ENCODE measurements around the gene UBE2H. TPM values are rescaled to one million over a fixed set of nuclear protein-coding genes. Genes with fewer than 3 reads are reported as not detected.
"Not testable (repeated sequence)": the region's sequence is repeated elsewhere in the genome, so short reads cannot be mapped to it uniquely, and the experiment has no call there.

The UBE2H gene
- total RNA-seq, 1 donor from 2014 or later = 114 TPM

DNA sequence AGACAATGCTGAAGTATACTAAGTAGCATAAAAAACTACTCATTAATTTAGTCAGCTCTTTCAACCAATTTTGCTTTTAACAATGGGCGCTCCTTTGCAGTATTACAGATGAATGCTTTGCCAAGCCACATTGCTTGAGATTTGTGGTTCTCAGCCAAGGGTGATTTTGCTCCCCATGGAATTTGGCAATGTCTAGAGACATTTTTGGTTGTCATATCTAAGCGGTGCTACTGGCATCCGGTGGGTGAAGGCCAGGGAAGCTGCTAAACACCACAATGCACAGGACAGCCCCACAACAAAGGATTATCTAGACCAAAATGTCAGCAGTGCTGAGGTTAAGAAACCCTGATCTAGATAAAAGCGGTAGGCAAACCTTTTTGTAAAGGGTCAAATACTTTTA, 112.0 kb downstream of the UBE2H start:
- Histone ChIP-seq H3K79me2 (ENCODE audit: low read depth) (peaks cover 38% of the 10 kb centered on the region), H3K36me3 (no peaks in the 10 kb centered on the region), H3K9ac (no peak overlapping the region), H3K4me3 (no peak overlapping the region), H3F3A (ENCODE audit: low read depth) (peaks cover 46% of the 10 kb centered on the region), H2AFZ (replicated peaks) (no peak overlapping the region), H3K27me3 (no peaks in the 10 kb centered on the region), H3K4me1 (peaks cover 44% of the 10 kb centered on the region), H4K20me1 (ENCODE audit: low read depth) (peaks cover 90% of the 10 kb centered on the region), H3K4me2 (no peak overlapping the region), H3K27ac (no peak overlapping the region), H3K9me3 (ENCODE audit: low read depth) (no peaks in the 10 kb centered on the region)
- Mint-ChIP-seq H3K4me3 (no peak overlapping the region), H3K36me3 (peaks cover 6% of the 10 kb centered on the region), H3K27ac (no peak overlapping the region), H3K9me3 (no peaks in the 10 kb centered on the region), H3K27me3 (ENCODE audit: insufficient read depth, low read depth) (peaks cover 4% of the 10 kb centered on the region), H3K4me1 (peaks cover 19% of the 10 kb centered on the region)
- TF ChIP-seq EZH2phosphoT487 (IDR thresholded peaks at IDR 0.05) (no peak), EZH2 (IDR thresholded peaks at IDR 0.05) (no peak)
- no peak for DNase-seq (ENCODE audit: low spot score)

DNA sequence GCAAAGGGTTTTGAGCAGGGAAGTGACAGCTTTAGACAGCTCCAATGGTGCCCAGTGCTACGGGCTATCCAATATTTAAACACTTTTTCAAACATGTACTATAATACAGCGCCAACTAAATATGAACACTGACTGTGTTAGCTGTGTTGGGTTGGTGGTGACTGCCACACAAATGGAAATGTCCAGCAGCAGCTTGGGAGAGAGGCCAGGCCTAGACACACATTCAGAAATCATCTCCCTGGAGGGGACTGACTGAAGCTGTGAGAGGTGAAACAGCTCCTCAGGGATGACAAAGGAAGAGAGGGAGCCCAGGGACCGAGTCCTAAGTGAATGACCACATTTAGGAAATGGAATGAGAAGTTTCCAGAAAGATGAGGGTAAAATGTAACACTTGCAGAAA, 115.8 kb downstream of the UBE2H start:
- DNase-seq (ENCODE audit: low spot score) = no peak
- Histone ChIP-seq H3K4me2 (no peak overlapping the region), H3K4me1 (peaks cover 33% of the 10 kb centered on the region), H3K9me3 (ENCODE audit: low read depth) (no peaks in the 10 kb centered on the region), H2AFZ (replicated peaks) (no peak overlapping the region), H3K9ac (no peak overlapping the region), H3K27ac (peak overlapping the region; percentile 60), H3K36me3 (no peaks in the 10 kb centered on the region), H3K79me2 (ENCODE audit: low read depth) (peaks cover 20% of the 10 kb centered on the region), H3K4me3 (no peak overlapping the region), H4K20me1 (ENCODE audit: low read depth) (peaks cover 74% of the 10 kb centered on the region), H3F3A (ENCODE audit: low read depth) (peaks cover 33% of the 10 kb centered on the region), H3K27me3 (no peaks in the 10 kb centered on the region)
- Mint-ChIP-seq H3K9me3 (no peaks in the 10 kb centered on the region), H3K27ac (peak overlapping the region; percentile 51), H3K4me1 (peaks cover 20% of the 10 kb centered on the region), H3K4me3 (no peak overlapping the region), H3K36me3 (peaks cover 21% of the 10 kb centered on the region), H3K27me3 (ENCODE audit: insufficient read depth, low read depth) (peaks cover 4% of the 10 kb centered on the region)
- no peak for TF ChIP-seq EZH2phosphoT487 (IDR thresholded peaks at IDR 0.05)
- TF ChIP-seq EZH2 (IDR thresholded peaks at IDR 0.05) = no peak
- no peak for TF ChIP-seq CTCF (IDR thresholded peaks at IDR 0.05)

DNA sequence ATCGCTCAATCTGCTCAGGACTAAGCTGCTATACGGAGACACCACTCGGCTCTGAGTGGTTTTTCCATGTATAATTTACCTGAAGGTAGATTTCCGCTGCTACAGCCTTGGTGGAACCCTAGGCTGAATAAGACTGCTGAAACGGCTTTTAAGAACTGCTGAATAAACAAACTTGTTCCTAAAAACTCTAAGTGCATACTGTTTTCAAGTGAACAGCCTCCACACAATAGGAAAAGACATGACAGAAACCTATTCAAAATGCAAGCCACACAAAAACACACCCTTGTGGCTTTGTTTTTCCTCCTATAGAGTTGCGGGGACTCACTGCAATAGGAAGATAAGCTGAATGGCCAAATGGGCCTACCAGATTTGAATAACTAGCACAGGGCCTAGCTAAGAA, 117.2 kb downstream of the UBE2H start:
- Histone ChIP-seq H3F3A (ENCODE audit: low read depth) (peaks cover 47% of the 10 kb centered on the region), H3K4me2 (peak overlapping the region; percentile 2), H3K36me3 (no peaks in the 10 kb centered on the region), H2AFZ (replicated peaks) (no peak overlapping the region), H3K4me3 (no peak overlapping the region), H3K27ac (no peak overlapping the region), H3K9me3 (ENCODE audit: low read depth) (no peaks in the 10 kb centered on the region), H3K9ac (no peak overlapping the region), H3K27me3 (no peaks in the 10 kb centered on the region), H3K4me1 (peaks cover 43% of the 10 kb centered on the region), H4K20me1 (ENCODE audit: low read depth) (peaks cover 74% of the 10 kb centered on the region), H3K79me2 (ENCODE audit: low read depth) (peaks cover 8% of the 10 kb centered on the region)
- Mint-ChIP-seq H3K36me3 (peaks cover 21% of the 10 kb centered on the region), H3K27me3 (ENCODE audit: insufficient read depth, low read depth) (peaks cover 4% of the 10 kb centered on the region), H3K4me1 (peaks cover 34% of the 10 kb centered on the region), H3K27ac (no peak overlapping the region), H3K9me3 (no peaks in the 10 kb centered on the region), H3K4me3 (no peak overlapping the region)
- peak; percentile 26 for DNase-seq (ENCODE audit: low spot score)
- no peak for TF ChIP-seq EZH2 (IDR thresholded peaks at IDR 0.05)
- no peak for TF ChIP-seq CTCF (IDR thresholded peaks at IDR 0.05)
- no peak for TF ChIP-seq EZH2phosphoT487 (IDR thresholded peaks at IDR 0.05)

DNA sequence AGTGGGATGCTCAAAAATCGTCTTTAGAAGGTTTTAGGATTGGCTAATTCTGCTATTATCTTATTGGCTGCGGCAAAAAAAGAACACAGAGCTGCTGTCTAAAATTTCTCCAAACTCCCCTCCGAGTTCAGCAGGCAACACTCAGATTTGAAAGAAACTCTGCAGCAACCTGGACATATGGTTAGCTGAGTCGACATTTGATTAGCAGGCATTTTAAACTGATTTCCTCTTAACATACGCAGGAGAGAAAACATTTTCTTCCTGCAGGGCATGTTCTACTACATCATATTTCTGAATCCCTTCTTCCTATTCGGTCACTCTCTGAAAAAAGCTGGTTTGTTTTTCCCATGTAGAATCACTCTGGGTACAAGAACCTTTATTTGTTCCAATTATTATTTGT, 119.4 kb downstream of the UBE2H start:
- not testable (repeated sequence) for H3K27me3 Mint-ChIP-seq (ENCODE audit: insufficient read depth, low read depth); H3K36me3 ChIP-seq; H3K27me3 ChIP-seq; H2AFZ ChIP-seq (replicated peaks); H3K4me3 ChIP-seq; DNase-seq (ENCODE audit: low spot score); H3K4me3 Mint-ChIP-seq; H3K9me3 ChIP-seq (ENCODE audit: low read depth); H3K27ac Mint-ChIP-seq; H3K79me2 ChIP-seq (ENCODE audit: low read depth); H3K27ac ChIP-seq; H3K4me2 ChIP-seq; H3K9ac ChIP-seq; H3K9me3 Mint-ChIP-seq
- H3F3A ChIP-seq (ENCODE audit: low read depth) = peaks cover 45% of the 10 kb centered on the region
- H3K4me1 ChIP-seq = peaks cover 58% of the 10 kb centered on the region
- peaks cover 18% of the 10 kb centered on the region for H3K36me3 Mint-ChIP-seq
- peaks cover 49% of the 10 kb centered on the region for H3K4me1 Mint-ChIP-seq
- peaks cover 64% of the 10 kb centered on the region for H4K20me1 ChIP-seq (ENCODE audit: low read depth)

Measured in neural progenitor cell (in vitro differentiated cells).